Measurements from ENCODE around the gene ADAMTS17.

Gene ADAMTS17

GRCh38 chr15:100279446-100279845 lies 62.3 kb downstream of the ADAMTS17 start:
- no peak overlapping the region for H3K4me3 ChIP-seq (ENCODE audit: control insufficient read depth, low read depth, low read length)
- TF ChIP-seq CTCF (conservative IDR thresholded peaks at IDR 0.05; ENCODE audit: control insufficient read depth, insufficient read depth, low read depth, low read length): no peak
- no peak for DNase-seq (ENCODE audit: low read depth)

GRCh38 chr15:100278596-100279380 lies 63.0 kb downstream of the ADAMTS17 start:
- no peak for TF ChIP-seq CTCF (conservative IDR thresholded peaks at IDR 0.05; ENCODE audit: control insufficient read depth, insufficient read depth, low read depth, low read length)
- DNase-seq (ENCODE audit: low read depth): no peak
- H3K4me3 ChIP-seq (ENCODE audit: control insufficient read depth, low read depth, low read length): no peak overlapping the region

GRCh38 chr15:100277087-100277855 lies 64.5 kb downstream of the ADAMTS17 start:
- DNase-seq (ENCODE audit: low read depth): no peak
- no peak for TF ChIP-seq CTCF (conservative IDR thresholded peaks at IDR 0.05; ENCODE audit: control insufficient read depth, insufficient read depth, low read depth, low read length)
- H3K4me3 ChIP-seq (ENCODE audit: control insufficient read depth, low read depth, low read length): no peak overlapping the region

- no peak for TF ChIP-seq CTCF (conservative IDR thresholded peaks at IDR 0.05; ENCODE audit: control insufficient read depth, insufficient read depth, low read depth, low read length)
- DNase-seq (ENCODE audit: low read depth): no peak
Observed at GRCh38 chr15:100276506-100276905, 65.3 kb downstream of the ADAMTS17 start.

GRCh38 chr15:100275641-100276040 lies 66.1 kb downstream of the ADAMTS17 start:
- no peak for DNase-seq (ENCODE audit: low read depth)
- TF ChIP-seq CTCF (conservative IDR thresholded peaks at IDR 0.05; ENCODE audit: control insufficient read depth, insufficient read depth, low read depth, low read length): no peak

More at GRCh38 chr15:100276506-100276905, 65.3 kb downstream of the ADAMTS17 start:
- H3K4me3 ChIP-seq (ENCODE audit: control insufficient read depth, low read depth, low read length): no peak overlapping the region

GRCh38 chr15:100269831-100270230 lies 71.9 kb downstream of the ADAMTS17 start:
- no peak for TF ChIP-seq CTCF (conservative IDR thresholded peaks at IDR 0.05; ENCODE audit: control insufficient read depth, insufficient read depth, low read depth, low read length)
- no peak for DNase-seq (ENCODE audit: low read depth)
- H3K4me3 ChIP-seq (ENCODE audit: control insufficient read depth, low read depth, low read length): no peak overlapping the region

More at GRCh38 chr15:100275641-100276040, 66.1 kb downstream of the ADAMTS17 start:
- H3K4me3 ChIP-seq (ENCODE audit: control insufficient read depth, low read depth, low read length): no peak overlapping the region

Data from fibroblast of mammary gland (primary cell).